K562 (cell line): ENCODE results near the gene SLC7A4. TPM values are rescaled to one million over a fixed set of nuclear protein-coding genes. Genes with fewer than 3 reads are reported as not detected.

Source experiments
- CBFA2T3 ChIP-seq: fragments of 450-650 bp; IDR thresholded peaks from 2 replicates; pipeline ENCODE4 v1.6.1; 2017
- ETS1 ChIP-seq: conservative IDR thresholded peaks from 2 replicates; pipeline ENCODE4 v1.6.1; 2011; ENCODE audit warnings: low read depth, mild to moderate bottlenecking, low read length; ENCODE audit not compliant: control insufficient read depth
- HDAC3 ChIP-seq: fragments of 450-650 bp; IDR thresholded peaks from 2 replicates; pipeline ENCODE4 v1.6.1; 2018; ENCODE audit warnings: borderline replicate concordance, mild to moderate bottlenecking, moderate library complexity; ENCODE audit not compliant: partially characterized antibody
- HDAC6 ChIP-seq: IDR thresholded peaks from 2 replicates; pipeline ENCODE4 v1.6.1; 2012; ENCODE audit warnings: low read depth, mild to moderate bottlenecking, control low read depth, inconsistent platforms, low read length, moderate library complexity
- HES1 ChIP-seq: fragments of 450-650 bp; IDR thresholded peaks from 2 replicates; pipeline ENCODE4 v1.6.1; 2016; ENCODE audit warnings: low read depth, mild to moderate bottlenecking, moderate library complexity
- HMG20B ChIP-seq: fragments of 250-450 bp; sonication (Bioruptor Pico); IDR thresholded peaks from 2 replicates; pipeline ENCODE4 v1.5.0; 2021; ENCODE audit warnings: mild to moderate bottlenecking
- JUND ChIP-seq, 2 experiments: IDR thresholded peaks; 2 replicates in 1 of 2; 3 replicates in 1 of 2; pipeline ENCODE4 v1.6.1; 2011; ENCODE audit warnings: borderline replicate concordance in 2 of 2, low read depth in 2 of 2, low read length in 2 of 2, improper control_type of control experiment in 1 of 2, missing biosample characterization in 1 of 2, missing genetic modification characterization in 1 of 2, missing genetic modification reagents in 1 of 2
- MAFG ChIP-seq: fragments of 450-650 bp; conservative IDR thresholded peaks from 2 replicates; pipeline ENCODE4 v1.6.1; 2016; ENCODE audit warnings: missing genetic modification characterization, missing compliant biosample characterization
- MAFK ChIP-seq: IDR thresholded peaks from 2 replicates; pipeline ENCODE4 v1.6.1; 2011; ENCODE audit warnings: low read length, improper control_type of control experiment
- NFATC3 ChIP-seq: fragments of 450-650 bp; IDR thresholded peaks from 2 replicates; pipeline ENCODE4 v1.6.1; 2017; ENCODE audit warnings: mild to moderate bottlenecking
- RFX1 ChIP-seq: fragments of 450-650 bp; IDR thresholded peaks from 2 replicates; pipeline ENCODE4 v1.6.1; 2016; ENCODE audit warnings: mild to moderate bottlenecking, moderate library complexity
- RHOXF2B ChIP-seq: fragments of 250-450 bp; sonication (Bioruptor Pico); conservative IDR thresholded peaks from 2 replicates; pipeline ENCODE4 v1.5.1; 2021
- RNF219 ChIP-seq: fragments of 250-450 bp; sonication (Bioruptor Pico); IDR thresholded peaks from 2 replicates; pipeline ENCODE4 v1.5.0; 2022; ENCODE audit warnings: mild to moderate bottlenecking
- SAP30 ChIP-seq: fragments of 200-600 bp; sonication (generic); IDR thresholded peaks from 2 replicates; pipeline ENCODE4 v1.6.1; 2012; ENCODE audit warnings: borderline replicate concordance, low read depth, mild to moderate bottlenecking, moderate library complexity, low read length, control low read depth, inconsistent platforms; ENCODE audit not compliant: insufficient read depth, poor library complexity, severe bottlenecking
- STAT6 ChIP-seq: sonication (generic); formaldehyde crosslinking; IDR thresholded peaks from 2 replicates; pipeline ENCODE4 v1.8.1; 2023; ENCODE audit warnings: mild to moderate bottlenecking, missing genetic modification reagents
- THRB ChIP-seq: fragments of 450-650 bp; formaldehyde crosslinking; conservative IDR thresholded peaks from 2 replicates; pipeline ENCODE4 v1.4.0; 2022; ENCODE audit warnings: mild to moderate bottlenecking, missing genetic modification characterization
- ZNF717 ChIP-seq: fragments of 250-450 bp; sonication (Bioruptor Pico); IDR thresholded peaks from 2 replicates; pipeline ENCODE4 v1.5.0; 2021
- ZNF785 ChIP-seq: fragments of 250-450 bp; sonication (Bioruptor Pico); IDR thresholded peaks from 2 replicates; pipeline ENCODE4 v1.4.0; 2020; ENCODE audit warnings: mild to moderate bottlenecking
- polyA plus RNA-seq, 8 experiments: library from polyadenylated mRNA; depleted of rRNA in 4 of 8; stranded (reverse) in 5 of 8; unstranded in 3 of 8; fragments of >200 nt; fragmentation: Nextera tagmentation in 2 of 8; fragmentation: Illumina TruSeq in 1 of 8; extraction: Ambion mirVana in 2 of 8; extraction: Trizol in 1 of 8; gene quantifications; 2 replicates each; pipeline versions ENCODE4 v1.2.1 to v1.2.3, GENCODE V29; 2011 to 2014; ENCODE audit warnings: inconsistent platforms in 1 of 8, missing spikeins in 1 of 8
- total RNA-seq, 7 experiments: library from RNA; depleted of rRNA in 6 of 7; stranded (reverse); fragments of >200 nt in 6 of 7; fragmentation: Illumina TruSeq in 2 of 7; extraction: Trizol in 2 of 7; gene quantifications; 2 replicates each; pipeline versions ENCODE4 v1.2.1 to v1.2.3, GENCODE V29; 2011 to 2021; ENCODE audit warnings: low replicate concordance in 1 of 7

Gene SLC7A4
- total and polyA plus RNA-seq, 9 of the 15 experiments (the other 6 are each of a cell fraction or from before 2014, with no cell fraction given) = not detected

GRCh38 chr22:21001601-21002325 lies 30.6 kb downstream of the SLC7A4 start, which contains the start of gene THAP7 (continued):
- TF ChIP-seq HDAC3 = no peak
- peak; percentile 88 for TF ChIP-seq THRB
- no peak for TF ChIP-seq HMG20B
- TF ChIP-seq SAP30 = peak; percentile 93
- TF ChIP-seq JUND (IDR thresholded peaks at IDR 0.05; ENCODE audit: borderline replicate concordance, low read depth, low read length) = peak; percentile 75
- no peak for TF ChIP-seq JUND (tag; IDR thresholded peaks at IDR 0.05; ENCODE audit: borderline replicate concordance, low read depth, low read length)
- peak; percentile 68 for TF ChIP-seq HDAC6
- TF ChIP-seq RHOXF2B (CRISPR knock-in tag) = peak; percentile 73
- TF ChIP-seq HES1 = no peak
- TF ChIP-seq MAFK = peak; percentile 71
- no peak for TF ChIP-seq CBFA2T3
- TF ChIP-seq ZNF785 = no peak; the same call in 1 of the 2 replicates
- peak; percentile 97 for TF ChIP-seq STAT6 (CRISPR knock-in tag)
- no peak for TF ChIP-seq RFX1
- no peak for TF ChIP-seq ZNF717 (CRISPR knock-in tag)
- TF ChIP-seq ETS1 = no peak
- no peak for TF ChIP-seq MAFG (tag)
- no peak for TF ChIP-seq RNF219 (CRISPR knock-in tag)
- no peak for TF ChIP-seq NFATC3
